ENCODE data around the gene HLF.

HLF gene

DNA sequence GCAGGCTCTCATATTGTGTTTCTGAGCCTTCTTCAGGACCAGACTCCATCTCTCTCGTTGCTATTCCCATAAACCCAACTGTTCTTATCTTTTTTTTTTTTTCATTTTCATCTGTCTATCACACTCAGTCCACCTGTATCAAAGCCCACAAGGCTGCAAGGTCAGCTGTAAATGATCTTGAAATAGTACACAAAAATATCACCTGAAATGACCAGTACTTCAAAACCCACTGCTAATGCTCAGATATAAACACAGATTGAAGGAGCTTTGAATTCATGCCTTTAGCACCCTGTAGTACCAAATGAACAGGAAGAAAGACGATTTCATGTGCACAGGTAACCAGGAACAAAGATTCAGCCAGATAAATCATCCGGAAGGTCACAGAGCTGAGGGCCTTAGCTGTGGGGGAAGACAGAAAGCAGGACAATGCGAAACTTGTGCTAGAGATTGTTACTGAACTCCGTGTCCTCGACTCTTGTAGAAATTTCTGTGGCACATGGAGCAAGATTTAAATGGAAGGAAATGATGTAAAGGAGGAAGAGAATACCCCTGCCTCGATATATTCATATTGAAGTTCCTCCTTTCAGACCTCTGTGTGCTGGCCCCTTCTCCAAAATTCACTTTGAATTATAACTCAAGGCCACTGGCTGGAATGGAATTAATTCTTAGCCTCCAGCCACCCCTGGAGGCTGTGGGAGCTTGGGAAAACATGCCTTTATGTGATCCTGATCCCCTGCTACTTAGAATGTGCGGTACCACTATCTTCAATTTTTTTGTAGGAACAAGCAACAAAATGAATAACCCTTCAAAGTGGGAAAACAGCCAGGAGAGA is 4.1 kb downstream of the HLF start:
- Histone ChIP-seq H3K4me3 (replicated peaks; ENCODE audit: low read depth, low read length) (no peak overlapping the region), H3K36me3 (ENCODE audit: control insufficient read depth, insufficient read depth, low read length) (no peaks in the 10 kb centered on the region), H3K27me3 (replicated peaks; ENCODE audit: control insufficient read depth, insufficient read depth, low read length) (no peaks in the 10 kb centered on the region; the same call in 1 of the 2 replicates)
- DNase-seq (ENCODE audit: extremely low read depth, insufficient read length), result no peak
- TF ChIP-seq, protein P1, sequence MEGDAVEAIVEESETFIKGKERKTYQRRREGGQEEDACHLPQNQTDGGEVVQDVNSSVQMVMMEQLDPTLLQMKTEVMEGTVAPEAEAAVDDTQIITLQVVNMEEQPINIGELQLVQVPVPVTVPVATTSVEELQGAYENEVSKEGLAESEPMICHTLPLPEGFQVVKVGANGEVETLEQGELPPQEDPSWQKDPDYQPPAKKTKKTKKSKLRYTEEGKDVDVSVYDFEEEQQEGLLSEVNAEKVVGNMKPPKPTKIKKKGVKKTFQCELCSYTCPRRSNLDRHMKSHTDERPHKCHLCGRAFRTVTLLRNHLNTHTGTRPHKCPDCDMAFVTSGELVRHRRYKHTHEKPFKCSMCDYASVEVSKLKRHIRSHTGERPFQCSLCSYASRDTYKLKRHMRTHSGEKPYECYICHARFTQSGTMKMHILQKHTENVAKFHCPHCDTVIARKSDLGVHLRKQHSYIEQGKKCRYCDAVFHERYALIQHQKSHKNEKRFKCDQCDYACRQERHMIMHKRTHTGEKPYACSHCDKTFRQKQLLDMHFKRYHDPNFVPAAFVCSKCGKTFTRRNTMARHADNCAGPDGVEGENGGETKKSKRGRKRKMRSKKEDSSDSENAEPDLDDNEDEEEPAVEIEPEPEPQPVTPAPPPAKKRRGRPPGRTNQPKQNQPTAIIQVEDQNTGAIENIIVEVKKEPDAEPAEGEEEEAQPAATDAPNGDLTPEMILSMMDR (IDR thresholded peaks at IDR 0.05; ENCODE audit: insufficient read depth, low read length, poor library complexity, severe bottlenecking), result no peak

DNA sequence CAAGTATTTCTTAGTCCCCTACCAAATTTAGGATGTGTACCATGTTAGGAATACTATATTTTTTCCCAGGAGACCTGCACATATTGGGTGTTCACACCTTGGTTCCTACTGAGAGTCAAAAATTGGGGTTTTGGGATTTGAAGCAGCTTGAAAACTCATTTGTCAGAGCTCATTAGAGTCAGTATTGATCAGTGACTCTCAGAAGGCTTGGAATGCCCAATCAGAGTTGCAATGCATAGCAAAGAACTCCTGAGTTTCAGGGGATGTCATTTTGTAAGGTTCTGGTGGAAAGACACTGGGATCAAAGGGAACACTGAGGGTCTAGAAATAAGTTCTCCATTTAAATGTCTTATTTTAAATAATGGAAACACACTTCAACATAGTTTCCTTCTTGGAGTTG is 5.1 kb downstream of the HLF start:
- TF ChIP-seq, protein P1 (IDR thresholded peaks at IDR 0.05; ENCODE audit: insufficient read depth, low read length, poor library complexity, severe bottlenecking), result no peak
- DNase-seq (ENCODE audit: extremely low read depth, insufficient read length), result no peak
- H3K27me3 ChIP-seq (replicated peaks; ENCODE audit: control insufficient read depth, insufficient read depth, low read length), result no peaks in the 10 kb centered on the region; the same call in 1 of the 2 replicates

DNA sequence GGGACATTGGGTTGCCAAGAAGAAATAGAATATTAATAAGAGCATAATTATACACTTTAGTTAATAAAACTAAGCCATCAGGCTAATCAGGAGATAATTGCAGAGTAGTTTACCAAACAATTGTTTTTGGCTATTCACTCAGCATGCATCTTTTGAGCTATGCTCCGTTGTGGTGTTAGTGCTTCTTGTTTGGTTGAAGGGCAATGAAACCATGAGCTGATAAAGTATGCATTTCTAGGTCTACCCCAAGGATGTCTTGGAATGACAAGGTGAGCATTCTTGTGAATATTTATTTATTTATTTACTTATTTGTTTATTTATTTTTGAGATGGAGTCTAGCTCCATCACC is 6.4 kb downstream of the HLF start:
- no peak for DNase-seq (ENCODE audit: extremely low read depth, insufficient read length)
- Histone ChIP-seq H3K27me3 (replicated peaks; ENCODE audit: control insufficient read depth, insufficient read depth, low read length) (no peaks in the 10 kb centered on the region; the same call in 1 of the 2 replicates), H3K36me3 (ENCODE audit: control insufficient read depth, insufficient read depth, low read length) (no peaks in the 10 kb centered on the region), H3K4me3 (replicated peaks; ENCODE audit: low read depth, low read length) (no peak overlapping the region)
- TF ChIP-seq, protein P1 (IDR thresholded peaks at IDR 0.05; ENCODE audit: insufficient read depth, low read length, poor library complexity, severe bottlenecking), result no peak

More for the DNA sequence above, 5.1 kb downstream of the HLF start:
- Histone ChIP-seq H3K36me3 (ENCODE audit: control insufficient read depth, insufficient read depth, low read length) (no peaks in the 10 kb centered on the region), H3K4me3 (replicated peaks; ENCODE audit: low read depth, low read length) (no peak overlapping the region)

DNA sequence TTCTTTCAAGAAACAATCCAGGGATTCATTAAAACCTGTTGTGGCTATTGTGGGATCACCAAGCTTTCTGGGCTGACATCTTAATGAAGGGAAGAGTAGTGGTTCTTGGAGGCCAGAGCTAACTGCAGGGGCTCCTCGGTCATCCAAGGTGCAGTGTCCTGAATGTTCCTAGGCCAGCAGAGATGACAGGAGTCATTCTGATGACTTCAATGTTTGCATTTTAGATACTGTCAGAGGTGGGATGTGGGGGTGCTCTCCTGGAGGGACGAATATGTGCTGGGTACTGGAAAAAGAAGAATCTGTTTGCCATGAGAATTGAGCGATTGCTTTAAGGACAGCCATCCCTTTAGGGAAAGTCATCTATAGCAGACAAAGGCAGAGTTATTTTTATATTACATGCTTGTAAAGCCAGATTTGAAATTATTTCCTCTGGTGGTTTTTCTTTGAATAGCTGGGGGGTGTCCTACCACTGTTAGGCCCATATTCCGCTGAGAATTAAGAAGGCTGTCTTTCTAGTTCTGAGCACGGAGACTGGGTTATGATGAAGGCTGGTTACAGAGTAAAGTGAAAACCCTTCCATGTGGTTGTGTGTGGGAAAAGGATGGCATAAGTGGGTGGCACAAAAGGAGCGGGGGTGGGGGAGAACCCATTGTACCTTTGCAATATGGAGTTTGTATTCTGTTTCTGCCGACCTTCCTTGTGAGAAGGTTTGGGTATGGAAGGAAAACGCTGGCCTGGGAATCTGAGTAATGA is 7.4 kb downstream of the HLF start:
- Histone ChIP-seq H3K36me3 (ENCODE audit: control insufficient read depth, insufficient read depth, low read length) (no peaks in the 10 kb centered on the region), H3K27me3 (replicated peaks; ENCODE audit: control insufficient read depth, insufficient read depth, low read length) (no peaks in the 10 kb centered on the region; the same call in 1 of the 2 replicates), H3K4me3 (replicated peaks; ENCODE audit: low read depth, low read length) (no peak overlapping the region)
- TF ChIP-seq, protein P1 (IDR thresholded peaks at IDR 0.05; ENCODE audit: insufficient read depth, low read length, poor library complexity, severe bottlenecking), result no peak
- no peak for DNase-seq (ENCODE audit: extremely low read depth, insufficient read length)

DNA sequence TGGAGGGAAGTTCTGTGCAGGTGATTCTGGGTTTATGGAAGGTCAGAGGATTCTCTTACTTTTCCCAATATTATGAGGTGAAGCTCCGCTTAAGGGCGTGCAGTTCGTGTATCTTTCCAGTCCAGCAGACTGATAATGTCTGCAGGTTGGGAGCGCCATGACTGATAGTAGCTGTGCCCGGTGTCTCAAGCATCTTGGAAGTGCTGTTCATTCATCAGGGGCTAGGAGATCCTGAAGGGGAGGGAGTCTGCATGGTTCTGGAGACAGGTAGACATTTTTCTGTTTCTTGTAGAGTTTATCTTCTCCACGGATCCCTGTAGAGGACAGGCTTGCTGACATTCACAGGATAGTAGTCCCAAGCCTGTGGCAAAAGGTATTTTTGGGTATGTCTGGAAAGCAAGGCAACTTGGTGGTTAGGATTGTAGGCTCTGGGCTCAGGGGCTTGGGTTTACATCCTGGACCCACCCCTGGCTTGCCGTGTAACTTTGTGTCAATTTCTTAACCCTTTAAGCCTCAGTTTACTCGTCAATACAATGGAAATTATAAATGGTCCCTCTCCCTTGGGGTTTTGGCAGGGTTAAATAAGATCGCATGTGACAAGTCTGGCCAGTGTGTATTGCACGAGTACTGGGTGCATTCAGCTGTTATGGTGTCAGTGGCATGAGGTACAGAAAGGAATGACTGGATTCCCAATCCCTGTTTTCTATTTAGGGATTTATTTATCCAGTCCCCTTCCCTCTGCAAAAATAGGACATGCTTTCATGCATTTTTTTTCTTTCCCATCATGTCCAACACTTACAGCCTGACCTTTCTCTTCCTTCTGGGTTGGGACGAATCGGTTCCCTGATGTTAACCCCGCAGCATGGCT is 8.2 kb downstream of the HLF start:
- no peak for DNase-seq (ENCODE audit: extremely low read depth, insufficient read length)
- TF ChIP-seq, protein P1 (IDR thresholded peaks at IDR 0.05; ENCODE audit: insufficient read depth, low read length, poor library complexity, severe bottlenecking), result no peak
- H3K27me3 ChIP-seq (replicated peaks; ENCODE audit: control insufficient read depth, insufficient read depth, low read length), result no peaks in the 10 kb centered on the region; the same call in 1 of the 2 replicates
- H3K4me3 ChIP-seq (replicated peaks; ENCODE audit: low read depth, low read length), result no peak overlapping the region
- H3K36me3 ChIP-seq (ENCODE audit: control insufficient read depth, insufficient read depth, low read length), result no peaks in the 10 kb centered on the region

All from GM06990 (cell line).